COLO668 (cell line): ENCODE results near the gene APOA5.
"Not testable (repeated sequence)": the region's sequence is repeated elsewhere in the genome, so short reads cannot be mapped to it uniquely, and the experiment has no call there.

Experiments used
- DNase-seq: peaks from one replicate; lab custom pipeline; 2025; ENCODE audit not compliant: unreplicated experiment; lab: John Stamatoyannopoulos, UW

The APOA5 gene

GRCh38 chr11:116791813-116792143 lies at the start of gene APOA5:
APOA5 (minus strand) TSS chr11:116791879; CDS start chr11:116791860, 19 bp downstream.
- DNase-seq: no peak

GRCh38 chr11:116840746-116841296 lies 49.1 kb upstream of the APOA5 start:
- no peak for DNase-seq

- no peak for DNase-seq
Observed at GRCh38 chr11:116840224-116840745, 48.6 kb upstream of the APOA5 start.

GRCh38 chr11:116838321-116839084 lies 46.8 kb upstream of the APOA5 start:
- DNase-seq: no peak

GRCh38 chr11:116837231-116838091 lies 45.8 kb upstream of the APOA5 start, which contains the start of gene APOA1:
APOA1 (minus strand) TSS chr11:116837622; CDS start chr11:116837387, 235 bp downstream.
- no peak for DNase-seq

- DNase-seq: no peak
Observed at GRCh38 chr11:116836632-116836991, 44.9 kb upstream of the APOA5 start.

- DNase-seq: peak; percentile 92
Observed at GRCh38 chr11:116835791-116836631, 44.3 kb upstream of the APOA5 start.

GRCh38 chr11:116835042-116835772 lies 43.5 kb upstream of the APOA5 start:
- DNase-seq: no peak

GRCh38 chr11:116834535-116835041 lies 42.9 kb upstream of the APOA5 start:
- not testable (repeated sequence) for DNase-seq

- no peak for DNase-seq
Observed at GRCh38 chr11:116833816-116834534, 42.3 kb upstream of the APOA5 start.

GRCh38 chr11:116833491-116833815 lies 41.8 kb upstream of the APOA5 start:
- DNase-seq: no peak

- peak; percentile 28 for DNase-seq
Observed at GRCh38 chr11:116832350-116833290, 40.9 kb upstream of the APOA5 start.

GRCh38 chr11:116831790-116832349 lies 40.2 kb upstream of the APOA5 start:
- no peak for DNase-seq

- no peak for DNase-seq
Observed at GRCh38 chr11:116830184-116830912, 38.7 kb upstream of the APOA5 start.

GRCh38 chr11:116829525-116830183 lies 38.0 kb upstream of the APOA5 start, which contains the start of gene APOC3:
APOC3 (plus strand) TSS chr11:116829907; CDS start chr11:116830583, 676 bp downstream.
- no peak for DNase-seq
